HCT116 (cell line): Measurements from ENCODE around the gene POU2AF2.

ENCODE experiments used
- CBX3 ChIP-seq: IDR thresholded peaks from 2 replicates; pipeline ENCODE4 v1.6.1; 2012; ENCODE audit warnings: low read depth
- CEBPB ChIP-seq: IDR thresholded peaks from 2 replicates; pipeline ENCODE4 v1.6.1; 2012; ENCODE audit warnings: low read depth
- EZH2 ChIP-seq: fragments of 200-600 bp; sonication (generic); IDR thresholded peaks from 2 replicates; pipeline ENCODE4 v1.6.1; 2017; ENCODE audit warnings: antibody characterized with exemption, mixed run types
- EZH2phosphoT487 ChIP-seq: fragments of 200-600 bp; IDR thresholded peaks from 2 replicates; pipeline ENCODE4 v1.6.1; 2018; ENCODE audit warnings: antibody characterized with exemption, borderline replicate concordance
- JUND ChIP-seq: IDR thresholded peaks from 2 replicates; pipeline ENCODE4 v1.6.1; 2012
- POLR2A ChIP-seq: IDR thresholded peaks from 2 replicates; pipeline ENCODE4 v1.7.0; 2011; ENCODE audit warnings: borderline replicate concordance; ENCODE audit not compliant: insufficient read depth, insufficient read length; ENCODE audit errors: extremely low read depth
- POLR2AphosphoS5 ChIP-seq: IDR thresholded peaks from 2 replicates; pipeline ENCODE4 v1.6.1; 2011; ENCODE audit warnings: mild to moderate bottlenecking, low read depth, low read length, moderate library complexity
- RAD21 ChIP-seq: IDR thresholded peaks from 2 replicates; pipeline ENCODE4 v1.6.1; 2012; ENCODE audit warnings: low read depth, mild to moderate bottlenecking
- TCF7L2 ChIP-seq: IDR thresholded peaks from 2 replicates; pipeline ENCODE4 v1.7.0; 2011; ENCODE audit warnings: borderline replicate concordance, inconsistent platforms; ENCODE audit not compliant: insufficient read depth, insufficient read length; ENCODE audit errors: extremely low read depth
- ZFX ChIP-seq: fragments of 450-650 bp; IDR thresholded peaks from 2 replicates; pipeline ENCODE4 v1.6.1; 2017
- ZNF274 ChIP-seq: fragments of 200-500 bp; sonication (Bioruptor generic); IDR thresholded peaks from 2 replicates; pipeline ENCODE4 v1.6.1; 2014; ENCODE audit warnings: mild to moderate bottlenecking, low read depth, low read length, inconsistent platforms
- TF ChIP-seq, protein P1 (sequence below), 3 experiments: fragments of 200-600 bp in 1 of 3; sonication (generic) in 1 of 3; IDR thresholded peaks in 2 of 3; conservative IDR thresholded peaks in 1 of 3; 2 replicates each; pipeline ENCODE4 v1.5.1; 2012 to 2017; ENCODE audit warnings: low read depth in 2 of 3, low read length in 2 of 3, antibody characterized with exemption in 1 of 3, borderline replicate concordance in 1 of 3, control low read depth in 1 of 3, mild to moderate bottlenecking in 1 of 3, mixed read lengths in 1 of 3, mixed run types in 1 of 3, moderate library complexity in 1 of 3; ENCODE audit not compliant: insufficient read depth in 1 of 3
- TF ChIP-seq, protein P2 (sequence below): IDR thresholded peaks from 2 replicates; pipeline ENCODE4 v1.6.1; 2012
- TF ChIP-seq, protein P3 (sequence below): IDR thresholded peaks from 2 replicates; pipeline ENCODE4 v1.6.1; 2012; ENCODE audit warnings: low read depth

DNA sequence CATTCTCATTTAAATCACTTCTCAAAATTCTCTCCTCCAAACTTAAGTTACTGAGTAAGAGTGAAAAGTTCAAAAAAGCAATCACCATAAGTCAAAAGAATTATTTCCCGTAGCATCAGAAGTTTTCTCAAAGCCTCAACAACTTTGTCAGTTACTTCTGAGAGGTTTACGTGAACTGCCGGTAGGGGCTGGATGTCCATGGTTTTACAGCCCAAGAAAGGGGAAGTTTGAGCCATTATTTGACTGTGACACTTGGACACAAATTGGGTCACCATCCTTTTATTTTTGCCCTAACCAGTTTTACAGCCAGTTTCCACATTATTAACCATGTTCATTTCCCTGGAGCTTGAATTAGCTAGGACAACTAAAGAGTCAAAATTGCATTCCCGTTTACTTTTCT lies 60.4 kb downstream of the POU2AF2 start:
- TF ChIP-seq, protein P1, sequence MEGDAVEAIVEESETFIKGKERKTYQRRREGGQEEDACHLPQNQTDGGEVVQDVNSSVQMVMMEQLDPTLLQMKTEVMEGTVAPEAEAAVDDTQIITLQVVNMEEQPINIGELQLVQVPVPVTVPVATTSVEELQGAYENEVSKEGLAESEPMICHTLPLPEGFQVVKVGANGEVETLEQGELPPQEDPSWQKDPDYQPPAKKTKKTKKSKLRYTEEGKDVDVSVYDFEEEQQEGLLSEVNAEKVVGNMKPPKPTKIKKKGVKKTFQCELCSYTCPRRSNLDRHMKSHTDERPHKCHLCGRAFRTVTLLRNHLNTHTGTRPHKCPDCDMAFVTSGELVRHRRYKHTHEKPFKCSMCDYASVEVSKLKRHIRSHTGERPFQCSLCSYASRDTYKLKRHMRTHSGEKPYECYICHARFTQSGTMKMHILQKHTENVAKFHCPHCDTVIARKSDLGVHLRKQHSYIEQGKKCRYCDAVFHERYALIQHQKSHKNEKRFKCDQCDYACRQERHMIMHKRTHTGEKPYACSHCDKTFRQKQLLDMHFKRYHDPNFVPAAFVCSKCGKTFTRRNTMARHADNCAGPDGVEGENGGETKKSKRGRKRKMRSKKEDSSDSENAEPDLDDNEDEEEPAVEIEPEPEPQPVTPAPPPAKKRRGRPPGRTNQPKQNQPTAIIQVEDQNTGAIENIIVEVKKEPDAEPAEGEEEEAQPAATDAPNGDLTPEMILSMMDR (IDR thresholded peaks at IDR 0.05 in 2 of 3, conservative IDR thresholded peaks at IDR 0.05 in 1 of 3; ENCODE audit: borderline replicate concordance in 1 of 3, insufficient read depth in 1 of 3, low read depth in 2 of 3, low read length in 2 of 3) = no peak
- TF ChIP-seq EZH2 = no peak
- TF ChIP-seq ZNF274 = no peak
- TF ChIP-seq POLR2A = no peak
- TF ChIP-seq ZFX = no peak
- no peak for TF ChIP-seq POLR2AphosphoS5
- TF ChIP-seq, protein P2, sequence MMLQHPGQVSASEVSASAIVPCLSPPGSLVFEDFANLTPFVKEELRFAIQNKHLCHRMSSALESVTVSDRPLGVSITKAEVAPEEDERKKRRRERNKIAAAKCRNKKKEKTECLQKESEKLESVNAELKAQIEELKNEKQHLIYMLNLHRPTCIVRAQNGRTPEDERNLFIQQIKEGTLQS = no peak
- no peak for TF ChIP-seq CEBPB
- TF ChIP-seq EZH2phosphoT487 = no peak
- no peak for TF ChIP-seq JUND
- no peak for TF ChIP-seq RAD21
- TF ChIP-seq CBX3 = no peak
- TF ChIP-seq TCF7L2 = no peak
- TF ChIP-seq, protein P3, sequence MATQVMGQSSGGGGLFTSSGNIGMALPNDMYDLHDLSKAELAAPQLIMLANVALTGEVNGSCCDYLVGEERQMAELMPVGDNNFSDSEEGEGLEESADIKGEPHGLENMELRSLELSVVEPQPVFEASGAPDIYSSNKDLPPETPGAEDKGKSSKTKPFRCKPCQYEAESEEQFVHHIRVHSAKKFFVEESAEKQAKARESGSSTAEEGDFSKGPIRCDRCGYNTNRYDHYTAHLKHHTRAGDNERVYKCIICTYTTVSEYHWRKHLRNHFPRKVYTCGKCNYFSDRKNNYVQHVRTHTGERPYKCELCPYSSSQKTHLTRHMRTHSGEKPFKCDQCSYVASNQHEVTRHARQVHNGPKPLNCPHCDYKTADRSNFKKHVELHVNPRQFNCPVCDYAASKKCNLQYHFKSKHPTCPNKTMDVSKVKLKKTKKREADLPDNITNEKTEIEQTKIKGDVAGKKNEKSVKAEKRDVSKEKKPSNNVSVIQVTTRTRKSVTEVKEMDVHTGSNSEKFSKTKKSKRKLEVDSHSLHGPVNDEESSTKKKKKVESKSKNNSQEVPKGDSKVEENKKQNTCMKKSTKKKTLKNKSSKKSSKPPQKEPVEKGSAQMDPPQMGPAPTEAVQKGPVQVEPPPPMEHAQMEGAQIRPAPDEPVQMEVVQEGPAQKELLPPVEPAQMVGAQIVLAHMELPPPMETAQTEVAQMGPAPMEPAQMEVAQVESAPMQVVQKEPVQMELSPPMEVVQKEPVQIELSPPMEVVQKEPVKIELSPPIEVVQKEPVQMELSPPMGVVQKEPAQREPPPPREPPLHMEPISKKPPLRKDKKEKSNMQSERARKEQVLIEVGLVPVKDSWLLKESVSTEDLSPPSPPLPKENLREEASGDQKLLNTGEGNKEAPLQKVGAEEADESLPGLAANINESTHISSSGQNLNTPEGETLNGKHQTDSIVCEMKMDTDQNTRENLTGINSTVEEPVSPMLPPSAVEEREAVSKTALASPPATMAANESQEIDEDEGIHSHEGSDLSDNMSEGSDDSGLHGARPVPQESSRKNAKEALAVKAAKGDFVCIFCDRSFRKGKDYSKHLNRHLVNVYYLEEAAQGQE = no peak
